ENCODE results near the gene BTRC. TPM values are rescaled to one million over a fixed set of nuclear protein-coding genes. Genes with fewer than 3 reads are reported as not detected.

The BTRC gene
- total and polyA plus RNA-seq, 10 of the 15 experiments (the other 5 are each of a cell fraction or from before 2014, with no cell fraction given): 2.2 to 18.6 (median 8.6) TPM

DNA sequence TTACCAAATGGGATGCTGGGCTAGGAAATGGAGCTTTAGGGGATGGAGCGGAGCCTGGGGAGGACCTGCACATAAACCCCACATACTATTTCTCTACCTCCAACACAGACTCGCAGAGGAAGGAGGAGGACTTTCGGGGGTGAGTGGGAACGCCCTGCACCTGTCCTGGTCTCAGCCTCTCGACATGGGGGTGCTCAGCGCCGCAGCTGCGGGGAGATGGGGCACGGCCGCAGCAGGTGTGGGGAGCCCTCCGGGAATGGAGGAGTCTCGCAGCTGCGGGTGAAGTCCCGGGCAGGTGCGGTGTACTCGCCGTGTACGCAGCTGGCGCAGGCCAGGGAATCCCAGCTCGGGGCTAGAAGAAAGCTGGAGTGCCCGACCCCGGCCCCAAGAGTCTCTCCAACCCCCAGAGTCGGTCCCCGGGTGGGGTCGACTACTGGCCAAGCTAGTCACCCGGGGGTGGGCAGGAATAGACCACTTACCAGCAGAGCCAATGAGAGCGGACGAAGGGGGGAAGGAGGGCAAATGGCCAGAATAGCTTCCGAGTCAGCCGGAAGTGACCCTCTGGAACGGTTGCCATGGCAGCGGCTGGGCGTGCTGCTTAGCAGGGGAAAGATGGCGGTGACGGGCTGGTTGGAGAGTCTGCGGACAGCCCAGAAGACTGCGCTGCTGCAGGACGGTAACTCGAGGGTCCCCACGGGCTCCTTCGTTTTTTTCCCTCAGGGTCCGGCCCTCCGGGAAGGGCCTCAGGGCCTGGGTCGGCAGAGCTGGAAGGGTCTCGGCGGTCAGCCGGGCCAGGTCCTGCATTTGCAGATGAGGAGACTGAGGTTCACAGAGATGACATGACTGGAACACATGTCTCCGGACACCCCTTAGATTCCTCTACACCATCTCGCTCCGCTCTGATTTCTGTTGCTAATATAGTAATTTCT, 234.0 kb downstream of the BTRC start, which contains the start of the genes DPCD and POLL (continued):
- TF ChIP-seq SMARCA5 (IDR thresholded peaks at IDR 0.05) (0 out of 2 replicates have a peak, but pooled peaks have one; percentile 56), RB1 (IDR thresholded peaks at IDR 0.05; ENCODE audit: borderline replicate concordance) (no peak), PAX5 (IDR thresholded peaks at IDR 0.05; ENCODE audit: borderline replicate concordance, low read depth, low read length) (0 out of 2 replicates have a peak, but pooled peaks have one; percentile 35), GATAD2B (conservative IDR thresholded peaks at IDR 0.05; ENCODE audit: low read depth) (peak; percentile 57), RELB (IDR thresholded peaks at IDR 0.05; ENCODE audit: low read depth) (peak; percentile 59; the same call in 1 of the 2 replicates), NKRF (conservative IDR thresholded peaks at IDR 0.05) (peak; percentile 92), CBX3 (IDR thresholded peaks at IDR 0.05; ENCODE audit: borderline replicate concordance, low read depth) (no peak), ZNF274 (IDR thresholded peaks at IDR 0.05; ENCODE audit: insufficient read depth, insufficient read length) (no peak), MXI1 (IDR thresholded peaks at IDR 0.05; ENCODE audit: low read depth, low read length) (peak; percentile 98), RAD21 (IDR thresholded peaks at IDR 0.05; ENCODE audit: insufficient read depth, low read depth, low read length) (no peak), TCF12 (IDR thresholded peaks at IDR 0.05; ENCODE audit: low read depth, low read length) (peak; percentile 99), TAF1 (IDR thresholded peaks at IDR 0.05; ENCODE audit: borderline replicate concordance, low read depth, low read length) (no peak), IKZF2 (IDR thresholded peaks at IDR 0.05) (no peak; a peak in 1 of 4 replicates), BHLHE40 (IDR thresholded peaks at IDR 0.05; ENCODE audit: borderline replicate concordance in 1 of 2, low read depth in 2 of 2, low read length in 1 of 2) (peak in 1 of 2 experiments; percentile 46; a peak in 1 of 4 replicates), BCL11A (IDR thresholded peaks at IDR 0.05; ENCODE audit: low read depth, low read length) (no peak), KLF5 (IDR thresholded peaks at IDR 0.05; ENCODE audit: partially characterized antibody) (no peak), RCOR1 (conservative IDR thresholded peaks at IDR 0.05; ENCODE audit: low read depth, low read length) (no peak), SPI1 (IDR thresholded peaks at IDR 0.05; ENCODE audit: borderline replicate concordance, insufficient read depth, low read depth, low read length) (peak; percentile 10; the same call in 1 of the 2 replicates), TCF7 (IDR thresholded peaks at IDR 0.05; ENCODE audit: borderline replicate concordance) (no peak), FOXM1 (IDR thresholded peaks at IDR 0.05; ENCODE audit: low read depth, low read length) (no peak), SMAD1 (IDR thresholded peaks at IDR 0.05; ENCODE audit: low read depth, partially characterized antibody) (no peak)
- TF ChIP-seq, protein P1, sequence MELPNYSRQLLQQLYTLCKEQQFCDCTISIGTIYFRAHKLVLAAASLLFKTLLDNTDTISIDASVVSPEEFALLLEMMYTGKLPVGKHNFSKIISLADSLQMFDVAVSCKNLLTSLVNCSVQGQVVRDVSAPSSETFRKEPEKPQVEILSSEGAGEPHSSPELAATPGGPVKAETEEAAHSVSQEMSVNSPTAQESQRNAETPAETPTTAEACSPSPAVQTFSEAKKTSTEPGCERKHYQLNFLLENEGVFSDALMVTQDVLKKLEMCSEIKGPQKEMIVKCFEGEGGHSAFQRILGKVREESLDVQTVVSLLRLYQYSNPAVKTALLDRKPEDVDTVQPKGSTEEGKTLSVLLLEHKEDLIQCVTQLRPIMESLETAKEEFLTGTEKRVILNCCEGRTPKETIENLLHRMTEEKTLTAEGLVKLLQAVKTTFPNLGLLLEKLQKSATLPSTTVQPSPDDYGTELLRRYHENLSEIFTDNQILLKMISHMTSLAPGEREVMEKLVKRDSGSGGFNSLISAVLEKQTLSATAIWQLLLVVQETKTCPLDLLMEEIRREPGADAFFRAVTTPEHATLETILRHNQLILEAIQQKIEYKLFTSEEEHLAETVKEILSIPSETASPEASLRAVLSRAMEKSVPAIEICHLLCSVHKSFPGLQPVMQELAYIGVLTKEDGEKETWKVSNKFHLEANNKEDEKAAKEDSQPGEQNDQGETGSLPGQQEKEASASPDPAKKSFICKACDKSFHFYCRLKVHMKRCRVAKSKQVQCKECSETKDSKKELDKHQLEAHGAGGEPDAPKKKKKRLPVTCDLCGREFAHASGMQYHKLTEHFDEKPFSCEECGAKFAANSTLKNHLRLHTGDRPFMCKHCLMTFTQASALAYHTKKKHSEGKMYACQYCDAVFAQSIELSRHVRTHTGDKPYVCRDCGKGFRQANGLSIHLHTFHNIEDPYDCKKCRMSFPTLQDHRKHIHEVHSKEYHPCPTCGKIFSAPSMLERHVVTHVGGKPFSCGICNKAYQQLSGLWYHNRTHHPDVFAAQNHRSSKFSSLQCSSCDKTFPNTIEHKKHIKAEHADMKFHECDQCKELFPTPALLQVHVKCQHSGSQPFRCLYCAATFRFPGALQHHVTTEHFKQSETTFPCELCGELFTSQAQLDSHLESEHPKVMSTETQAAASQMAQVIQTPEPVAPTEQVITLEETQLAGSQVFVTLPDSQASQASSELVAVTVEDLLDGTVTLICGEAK (IDR thresholded peaks at IDR 0.05; ENCODE audit: borderline replicate concordance): peak; percentile 98

All from GM12878 (cell line).